RWPE2 (cell line): Measurements from ENCODE around the gene FSHB.
A peak's percentile ranks its signal among the peaks of the same experiment; 100 is the strongest.
"Not testable (repeated sequence)": the region's sequence is repeated elsewhere in the genome, so short reads cannot be mapped to it uniquely, and the experiment has no call there.

Experiments used
- ATAC-seq: fragments of 200-7000 bp; cut with Tn5 transposase; 3 replicates; pipeline ENCODE4 v1.9.1; 2021; ENCODE audit warnings: low read depth
- DNase-seq: peaks from one replicate; pipeline ENCODE4 v3.0.0-alpha.2; 2020; ENCODE audit warnings: low spot score
- H3K27ac ChIP-seq: fragments of 450-650 bp; 2 replicates; pipeline ENCODE4 v1.5.1; 2017; ENCODE audit warnings: mild to moderate bottlenecking; ENCODE audit not compliant: poor library complexity, severe bottlenecking
- H3K27me3 ChIP-seq: fragments of 250-450 bp; sonication (Bioruptor Pico); 2 replicates; pipeline ENCODE4 v1.5.1; 2021; ENCODE audit warnings: mild to moderate bottlenecking, moderate library complexity; ENCODE audit not compliant: insufficient read depth, poor library complexity, severe bottlenecking
- H3K36me3 ChIP-seq: fragments of 250-450 bp; sonication (Bioruptor Pico); 2 replicates; pipeline ENCODE4 v1.5.1; 2020; ENCODE audit warnings: low read depth, mild to moderate bottlenecking, moderate library complexity
- H3K4me1 ChIP-seq: fragments of 250-450 bp; sonication (Bioruptor Pico); 2 replicates; pipeline ENCODE4 v1.5.1; 2021; ENCODE audit warnings: mild to moderate bottlenecking, moderate library complexity; ENCODE audit not compliant: insufficient read depth, poor library complexity, severe bottlenecking
- H3K4me3 ChIP-seq: fragments of 250-450 bp; sonication (Bioruptor Pico); 2 replicates; pipeline ENCODE4 v1.5.1; 2021; ENCODE audit warnings: mild to moderate bottlenecking, moderate library complexity; ENCODE audit not compliant: severe bottlenecking
- H3K9me3 ChIP-seq: fragments of 250-450 bp; sonication (Bioruptor Pico); 2 replicates; pipeline ENCODE4 v1.5.1; 2021; ENCODE audit warnings: mild to moderate bottlenecking, moderate library complexity; ENCODE audit not compliant: severe bottlenecking
- TF ChIP-seq, protein P1 (sequence below): fragments of 450-650 bp; IDR thresholded peaks from one replicate; pipeline ENCODE4 v1.5.1; 2017; ENCODE audit warnings: mild to moderate bottlenecking, moderate library complexity; ENCODE audit not compliant: poor library complexity, severe bottlenecking

FSHB gene

DNA sequence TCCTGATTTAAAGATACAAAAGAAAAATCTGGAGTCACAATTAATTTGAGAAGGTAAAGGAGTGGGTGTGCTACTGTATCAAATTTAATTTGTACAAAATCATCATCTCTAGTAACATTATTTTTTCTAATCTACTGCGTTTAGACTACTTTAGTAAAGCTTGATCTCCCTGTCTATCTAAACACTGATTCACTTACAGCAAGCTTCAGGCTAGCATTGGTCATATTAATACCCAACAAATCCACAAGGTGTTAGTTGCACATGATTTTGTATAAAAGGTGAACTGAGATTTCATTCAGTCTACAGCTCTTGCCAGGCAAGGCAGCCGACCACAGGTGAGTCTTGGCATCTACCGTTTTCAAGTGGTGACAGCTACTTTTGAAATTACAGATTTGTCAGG is at the start of gene FSHB:
TSS of gene FSHB (plus strand) at position 301 of the 400 bp plus-strand sequence. CDS start 889 bp downstream, outside the sequence.
- H3K27me3 ChIP-seq: no peaks in the 10 kb centered on the region
- H3K36me3 ChIP-seq: no peaks in the 10 kb centered on the region
- DNase-seq: no peak
- H3K27ac ChIP-seq: no peak within 1 kb of the TSS
- ATAC-seq: no peak
- H3K4me1 ChIP-seq: no peaks in the 10 kb centered on the region
- H3K9me3 ChIP-seq: no peaks in the 10 kb centered on the region
- TF ChIP-seq, protein P1, sequence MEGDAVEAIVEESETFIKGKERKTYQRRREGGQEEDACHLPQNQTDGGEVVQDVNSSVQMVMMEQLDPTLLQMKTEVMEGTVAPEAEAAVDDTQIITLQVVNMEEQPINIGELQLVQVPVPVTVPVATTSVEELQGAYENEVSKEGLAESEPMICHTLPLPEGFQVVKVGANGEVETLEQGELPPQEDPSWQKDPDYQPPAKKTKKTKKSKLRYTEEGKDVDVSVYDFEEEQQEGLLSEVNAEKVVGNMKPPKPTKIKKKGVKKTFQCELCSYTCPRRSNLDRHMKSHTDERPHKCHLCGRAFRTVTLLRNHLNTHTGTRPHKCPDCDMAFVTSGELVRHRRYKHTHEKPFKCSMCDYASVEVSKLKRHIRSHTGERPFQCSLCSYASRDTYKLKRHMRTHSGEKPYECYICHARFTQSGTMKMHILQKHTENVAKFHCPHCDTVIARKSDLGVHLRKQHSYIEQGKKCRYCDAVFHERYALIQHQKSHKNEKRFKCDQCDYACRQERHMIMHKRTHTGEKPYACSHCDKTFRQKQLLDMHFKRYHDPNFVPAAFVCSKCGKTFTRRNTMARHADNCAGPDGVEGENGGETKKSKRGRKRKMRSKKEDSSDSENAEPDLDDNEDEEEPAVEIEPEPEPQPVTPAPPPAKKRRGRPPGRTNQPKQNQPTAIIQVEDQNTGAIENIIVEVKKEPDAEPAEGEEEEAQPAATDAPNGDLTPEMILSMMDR: no peak
- no peak within 1 kb of the TSS for H3K4me3 ChIP-seq

DNA sequence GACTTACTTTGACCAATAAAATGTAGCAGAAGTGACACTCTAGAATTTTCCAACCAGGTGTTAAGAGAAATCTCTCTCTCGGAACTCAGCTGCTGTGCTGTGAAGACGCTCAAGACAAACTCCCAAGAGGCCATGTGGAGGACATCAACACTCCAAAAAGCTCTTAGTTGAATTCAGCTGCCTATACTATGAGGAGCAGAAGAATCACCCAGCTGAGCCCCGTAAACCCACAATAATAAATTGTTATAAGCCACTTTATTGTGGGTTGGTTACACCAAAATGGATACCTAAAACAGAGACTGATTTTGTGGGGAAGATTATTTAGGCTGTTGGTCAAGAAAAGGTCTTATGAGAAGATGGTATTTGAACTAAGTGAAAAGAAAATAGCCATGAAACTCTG is 44.1 kb upstream of the FSHB start:
- Histone ChIP-seq H3K27me3 (no peaks in the 10 kb centered on the region), H3K36me3 (no peaks in the 10 kb centered on the region), H3K9me3 (no peaks in the 10 kb centered on the region), H3K4me1 (no peaks in the 10 kb centered on the region), H3K4me3 (no peak overlapping the region), H3K27ac (no peak overlapping the region)
- DNase-seq (no peak), ATAC-seq (no peak)
- TF ChIP-seq, protein P1: no peak

DNA sequence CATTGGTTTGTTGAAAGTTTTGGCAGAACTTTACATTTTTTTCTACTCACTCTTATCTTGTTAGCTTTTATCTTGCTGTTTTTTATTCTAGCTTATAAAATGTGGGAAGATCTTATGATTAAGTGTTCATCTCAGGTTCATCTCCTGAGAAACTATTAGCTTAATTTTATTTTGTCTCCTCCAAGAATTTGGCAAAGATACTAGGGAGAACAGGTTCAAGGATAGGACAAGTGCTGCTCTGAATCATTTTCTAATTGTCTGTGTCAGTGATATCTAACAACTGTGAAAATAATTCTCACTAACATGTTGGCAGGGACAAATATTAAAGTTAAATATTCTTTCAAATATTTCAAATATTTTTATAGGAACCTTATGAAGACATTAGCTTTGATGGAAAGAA is 38.2 kb upstream of the FSHB start:
- Histone ChIP-seq H3K27ac (no peak overlapping the region), H3K9me3 (no peaks in the 10 kb centered on the region), H3K4me1 (peaks cover 9% of the 10 kb centered on the region), H3K27me3 (no peaks in the 10 kb centered on the region), H3K4me3 (no peak overlapping the region), H3K36me3 (no peaks in the 10 kb centered on the region)
- DNase-seq (no peak), ATAC-seq (no peak)
- TF ChIP-seq, protein P1: no peak

DNA sequence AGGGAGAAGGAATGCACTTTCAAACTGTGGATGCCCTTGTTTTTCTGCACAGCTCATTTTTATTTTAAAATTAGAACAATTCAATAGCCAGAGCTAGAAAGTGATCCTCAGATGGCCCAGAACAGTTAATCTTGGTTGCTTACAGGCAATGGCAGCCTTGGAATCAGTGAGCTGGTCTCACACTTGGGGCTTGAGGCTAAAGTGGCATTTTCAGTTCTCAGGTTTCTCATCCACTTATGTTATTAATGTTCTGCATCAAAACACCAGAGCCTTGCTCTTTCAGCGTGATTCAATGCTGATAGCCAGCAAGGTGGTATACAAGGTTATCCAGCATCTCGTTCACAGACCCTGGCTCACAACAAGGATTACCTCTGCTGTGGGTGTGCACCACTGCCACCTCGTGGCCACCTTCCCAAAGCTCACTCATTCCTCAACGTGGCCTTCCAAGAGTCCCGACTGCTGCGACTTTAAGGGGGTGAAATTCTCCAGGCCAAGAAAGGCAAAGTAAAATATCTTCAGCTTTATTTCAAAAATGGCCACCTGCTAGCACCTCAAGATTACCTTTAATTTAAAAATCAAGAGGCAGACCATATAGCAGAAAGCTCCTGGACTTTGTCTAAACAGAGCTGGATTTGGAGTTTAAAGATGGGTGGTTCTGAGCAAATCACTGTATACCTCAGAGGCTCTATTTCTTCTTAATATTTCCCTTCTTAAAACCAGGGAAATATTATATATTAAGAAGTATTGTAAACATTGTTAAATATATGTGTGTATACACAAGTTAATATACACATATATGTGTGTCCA is 34.2 kb upstream of the FSHB start:
- ATAC-seq: peak; percentile 51; the same call in 1 of the 3 replicates
- H3K27me3 ChIP-seq: no peaks in the 10 kb centered on the region
- DNase-seq: no peak
- no peak overlapping the region for H3K27ac ChIP-seq
- no peak overlapping the region for H3K4me3 ChIP-seq
- H3K4me1 ChIP-seq: peaks cover 17% of the 10 kb centered on the region
- TF ChIP-seq, protein P1: peak; percentile 81
- no peaks in the 10 kb centered on the region for H3K36me3 ChIP-seq
- no peaks in the 10 kb centered on the region for H3K9me3 ChIP-seq

DNA sequence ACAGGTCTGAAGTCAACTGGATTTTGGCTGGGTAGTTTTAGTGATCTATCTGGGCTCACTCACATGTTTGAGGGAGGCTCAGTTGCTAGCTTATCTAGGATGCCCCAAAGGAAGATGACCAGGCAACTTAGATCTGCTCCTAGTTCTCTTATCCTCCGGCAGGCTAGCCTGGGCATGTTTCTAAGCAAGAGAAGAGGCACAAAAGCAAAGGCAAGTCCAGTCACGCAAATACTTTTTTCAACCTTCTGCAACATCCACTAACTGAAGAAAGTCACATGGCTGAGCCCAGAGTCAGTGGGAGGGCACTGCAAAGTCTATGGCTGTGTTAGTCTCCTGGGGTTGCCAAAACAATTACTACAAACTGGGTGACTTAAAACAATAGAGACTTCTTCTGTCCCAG is 32.9 kb upstream of the FSHB start:
- no peaks in the 10 kb centered on the region for H3K27me3 ChIP-seq
- peak; percentile 94 for ATAC-seq
- TF ChIP-seq, protein P1: no peak

DNA sequence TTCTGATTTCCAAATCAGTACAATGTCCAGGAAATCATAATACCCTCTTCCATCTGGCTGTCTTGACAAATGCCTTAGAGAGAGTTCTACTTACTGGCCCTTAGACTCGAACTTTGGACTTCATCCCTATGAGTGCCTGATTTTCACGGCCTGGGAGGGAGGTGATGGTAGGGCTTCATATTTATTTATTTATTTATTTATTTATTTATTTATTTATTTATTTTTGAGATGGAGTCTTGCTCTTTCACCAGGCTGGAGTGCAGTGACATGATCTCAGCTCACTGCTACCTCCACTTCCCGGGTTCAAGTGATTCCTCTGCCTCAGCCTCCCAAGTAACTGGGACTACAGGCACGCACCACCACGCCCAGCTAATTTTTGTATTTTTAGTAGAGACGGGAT is 27.8 kb upstream of the FSHB start:
- not testable (repeated sequence) for H3K36me3 ChIP-seq, H3K9me3 ChIP-seq, H3K4me1 ChIP-seq, H3K4me3 ChIP-seq, ATAC-seq, H3K27me3 ChIP-seq, H3K27ac ChIP-seq, DNase-seq

More for the DNA sequence above, 32.9 kb upstream of the FSHB start:
- Histone ChIP-seq H3K9me3 (no peaks in the 10 kb centered on the region), H3K4me1 (peaks cover 17% of the 10 kb centered on the region), H3K27ac (no peak overlapping the region), H3K4me3 (no peak overlapping the region), H3K36me3 (no peaks in the 10 kb centered on the region)
- DNase-seq: peak; percentile 69
